Measurements from ENCODE around the gene CAPZB.
A peak's percentile ranks its signal among the peaks of the same experiment; 100 is the strongest.
"Not testable (repeated sequence)": the region's sequence is repeated elsewhere in the genome, so short reads cannot be mapped to it uniquely, and the experiment has no call there.

CAPZB gene

GRCh38 chr1:19497443-19497842 is 12.1 kb upstream of the CAPZB start:
- H3K4me3 ChIP-seq (ENCODE audit: extremely low read depth, insufficient read depth, low read length, poor library complexity, severe bottlenecking); H3K27ac ChIP-seq (ENCODE audit: low read depth, low read length, severe bottlenecking); H3K9me3 ChIP-seq (ENCODE audit: control insufficient read depth, low read length); H3K4me1 ChIP-seq (ENCODE audit: control insufficient read depth, insufficient read depth, low read length, poor library complexity, severe bottlenecking); H3K36me3 ChIP-seq (ENCODE audit: control insufficient read depth, insufficient read depth, low read length): not testable (repeated sequence)
- 84 to 100% methylated on average over 1 to 3 of the region's 4 CpGs for WGBS, 2 experiments (ENCODE audit: insufficient coverage in 2 of 2)

DNA sequence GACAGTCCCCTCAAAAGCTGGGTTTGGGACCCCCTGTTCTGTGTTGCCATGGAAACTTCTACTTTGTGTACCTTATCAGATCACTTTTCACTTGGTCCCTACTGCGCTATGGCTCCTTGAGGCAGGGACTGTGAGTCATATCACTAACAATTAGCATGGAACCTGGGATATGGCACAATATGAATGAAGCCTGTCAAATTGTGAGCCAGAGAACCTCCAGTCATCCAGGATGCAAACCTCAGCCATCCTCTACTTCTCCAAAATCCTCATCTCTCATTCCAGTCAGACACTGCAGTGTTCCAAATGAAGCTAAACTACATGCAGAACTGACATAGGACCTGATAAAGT is 11.2 kb upstream of the CAPZB start:
- Histone ChIP-seq H3K4me3 (ENCODE audit: extremely low read depth, insufficient read depth, low read length, poor library complexity, severe bottlenecking) (no peak overlapping the region), H3K9me3 (ENCODE audit: control insufficient read depth, low read length) (no peaks in the 10 kb centered on the region), H3K4me1 (ENCODE audit: control insufficient read depth, insufficient read depth, low read length, poor library complexity, severe bottlenecking) (no peaks in the 10 kb centered on the region), H3K36me3 (ENCODE audit: control insufficient read depth, insufficient read depth, low read length) (no peaks in the 10 kb centered on the region), H3K27ac (ENCODE audit: low read depth, low read length, severe bottlenecking) (no peak overlapping the region)
- 100% methylated on average over 1 of the region's 1 CpG for WGBS, 2 experiments (ENCODE audit: insufficient coverage in 2 of 2)

- 39 to 40% methylated on average over 1 to 2 of the region's 3 CpGs for WGBS, 2 experiments (ENCODE audit: insufficient coverage in 2 of 2)
- H3K36me3 ChIP-seq (ENCODE audit: control insufficient read depth, insufficient read depth, low read length) = no peaks in the 10 kb centered on the region
- no peaks in the 10 kb centered on the region for H3K4me1 ChIP-seq (ENCODE audit: control insufficient read depth, insufficient read depth, low read length, poor library complexity, severe bottlenecking)
- H3K4me3 ChIP-seq (ENCODE audit: extremely low read depth, insufficient read depth, low read length, poor library complexity, severe bottlenecking) = no peak overlapping the region
- H3K27ac ChIP-seq (ENCODE audit: low read depth, low read length, severe bottlenecking) = no peak overlapping the region
- H3K9me3 ChIP-seq (ENCODE audit: control insufficient read depth, low read length) = no peaks in the 10 kb centered on the region
These were observed 10.6 kb upstream of the CAPZB start for GRCh38 chr1:19495799-19496526.

GRCh38 chr1:19495000-19495656 is 9.8 kb upstream of the CAPZB start:
- H3K36me3 ChIP-seq (ENCODE audit: control insufficient read depth, insufficient read depth, low read length) = no peaks in the 10 kb centered on the region
- H3K4me3 ChIP-seq (ENCODE audit: extremely low read depth, insufficient read depth, low read length, poor library complexity, severe bottlenecking) = no peak overlapping the region
- no peaks in the 10 kb centered on the region for H3K9me3 ChIP-seq (ENCODE audit: control insufficient read depth, low read length)
- H3K27ac ChIP-seq (ENCODE audit: low read depth, low read length, severe bottlenecking) = no peak overlapping the region
- 89 to 93% methylated on average over 8 to 9 of the region's 11 CpGs for WGBS, 2 experiments (ENCODE audit: insufficient coverage in 2 of 2)
- no peaks in the 10 kb centered on the region for H3K4me1 ChIP-seq (ENCODE audit: control insufficient read depth, insufficient read depth, low read length, poor library complexity, severe bottlenecking)

DNA sequence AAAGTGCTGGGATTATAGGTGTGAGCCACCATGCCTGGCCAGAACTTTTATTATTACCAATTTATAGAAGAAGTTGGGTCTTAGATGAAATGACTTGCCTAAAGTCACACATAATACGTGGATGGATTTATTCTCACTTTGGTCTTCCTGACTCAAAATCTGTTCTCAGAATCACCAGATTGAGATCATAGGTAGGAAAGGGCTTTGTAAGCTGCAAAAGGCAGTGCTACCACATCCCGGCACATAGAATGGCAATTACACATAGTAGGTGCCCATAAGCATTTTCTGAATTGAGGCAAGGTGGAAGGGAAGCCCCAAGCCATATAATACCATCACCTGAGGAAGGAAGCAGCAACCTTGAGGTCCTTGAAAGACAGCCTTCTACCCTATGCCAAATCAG is 8.2 kb upstream of the CAPZB start:
- H3K27ac ChIP-seq (ENCODE audit: low read depth, low read length, severe bottlenecking) = no peak overlapping the region
- H3K4me3 ChIP-seq (ENCODE audit: extremely low read depth, insufficient read depth, low read length, poor library complexity, severe bottlenecking) = no peak overlapping the region
- H3K36me3 ChIP-seq (ENCODE audit: control insufficient read depth, insufficient read depth, low read length) = no peaks in the 10 kb centered on the region
- H3K4me1 ChIP-seq (ENCODE audit: control insufficient read depth, insufficient read depth, low read length, poor library complexity, severe bottlenecking) = no peaks in the 10 kb centered on the region
- no peaks in the 10 kb centered on the region for H3K9me3 ChIP-seq (ENCODE audit: control insufficient read depth, low read length)
- WGBS, 2 experiments (ENCODE audit: insufficient coverage in 2 of 2) = 80% methylated on average over 1 of the region's 2 CpGs; no CpG with 5 or more reads in 1 of the 2 experiments

GRCh38 chr1:19489996-19490395 is 4.7 kb upstream of the CAPZB start:
- H3K27ac ChIP-seq (ENCODE audit: low read depth, low read length, severe bottlenecking) = no peak overlapping the region
- 94 to 100% methylated on average over 2 of the region's 2 CpGs for WGBS, 2 experiments (ENCODE audit: insufficient coverage in 2 of 2)
- no peaks in the 10 kb centered on the region for H3K36me3 ChIP-seq (ENCODE audit: control insufficient read depth, insufficient read depth, low read length)
- H3K4me3 ChIP-seq (ENCODE audit: extremely low read depth, insufficient read depth, low read length, poor library complexity, severe bottlenecking) = no peak overlapping the region
- H3K4me1 ChIP-seq (ENCODE audit: control insufficient read depth, insufficient read depth, low read length, poor library complexity, severe bottlenecking) = peaks cover 4% of the 10 kb centered on the region
- H3K9me3 ChIP-seq (ENCODE audit: control insufficient read depth, low read length) = no peaks in the 10 kb centered on the region

DNA sequence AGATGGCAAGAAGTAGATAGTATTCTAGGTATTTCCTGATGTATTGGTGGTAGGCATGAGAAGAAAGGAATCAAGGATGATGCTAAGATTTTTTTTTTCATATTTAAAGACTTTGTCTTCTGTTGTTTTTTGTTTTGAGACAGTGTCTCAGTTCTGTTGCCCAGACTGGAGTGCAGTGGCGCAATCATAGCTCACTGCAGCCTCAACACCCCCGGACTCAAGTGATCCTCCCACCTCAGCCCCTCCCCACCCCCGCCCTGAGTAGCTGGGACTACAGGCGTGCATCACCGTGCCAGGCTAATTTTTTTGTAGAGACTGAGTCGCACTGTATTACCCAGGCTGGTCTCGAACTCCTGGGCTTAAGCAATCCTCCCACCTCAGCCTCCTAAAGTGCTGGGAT is 2.8 kb upstream of the CAPZB start:
- WGBS, 2 experiments (ENCODE audit: insufficient coverage in 2 of 2) = 90 to 94% methylated on average over 3 to 7 of the region's 7 CpGs
- Histone ChIP-seq H3K4me1 (ENCODE audit: control insufficient read depth, insufficient read depth, low read length, poor library complexity, severe bottlenecking) (peaks cover 13% of the 10 kb centered on the region), H3K36me3 (ENCODE audit: control insufficient read depth, insufficient read depth, low read length) (peaks cover 11% of the 10 kb centered on the region), H3K4me3 (ENCODE audit: extremely low read depth, insufficient read depth, low read length, poor library complexity, severe bottlenecking) (no peak overlapping the region), H3K27ac (ENCODE audit: low read depth, low read length, severe bottlenecking) (no peak overlapping the region), H3K9me3 (ENCODE audit: control insufficient read depth, low read length) (no peaks in the 10 kb centered on the region)

- Histone ChIP-seq H3K4me3 (ENCODE audit: extremely low read depth, insufficient read depth, low read length, poor library complexity, severe bottlenecking) (peak overlapping the region; percentile 93), H3K9me3 (ENCODE audit: control insufficient read depth, low read length) (no peaks in the 10 kb centered on the region), H3K27ac (ENCODE audit: low read depth, low read length, severe bottlenecking) (peak overlapping the region; percentile 83), H3K4me1 (ENCODE audit: control insufficient read depth, insufficient read depth, low read length, poor library complexity, severe bottlenecking) (peaks cover 37% of the 10 kb centered on the region), H3K36me3 (ENCODE audit: control insufficient read depth, insufficient read depth, low read length) (peaks cover 39% of the 10 kb centered on the region)
- 1 to 3% methylated on average over 5 to 23 of the region's 29 CpGs for WGBS, 2 experiments (ENCODE audit: insufficient coverage in 2 of 2)
These were observed 459 bp downstream of the CAPZB start for GRCh38 chr1:19484798-19485361.

GRCh38 chr1:19484338-19484797 is 971 bp downstream of the CAPZB start:
- H3K4me1 ChIP-seq (ENCODE audit: control insufficient read depth, insufficient read depth, low read length, poor library complexity, severe bottlenecking) = peaks cover 38% of the 10 kb centered on the region
- peak overlapping the region; percentile 93 for H3K4me3 ChIP-seq (ENCODE audit: extremely low read depth, insufficient read depth, low read length, poor library complexity, severe bottlenecking)
- peaks cover 40% of the 10 kb centered on the region for H3K36me3 ChIP-seq (ENCODE audit: control insufficient read depth, insufficient read depth, low read length)
- 6% methylated on average over 13 to 32 of the region's 32 CpGs for WGBS, 2 experiments (ENCODE audit: insufficient coverage in 2 of 2)
- peak overlapping the region; percentile 83 for H3K27ac ChIP-seq (ENCODE audit: low read depth, low read length, severe bottlenecking)
- H3K9me3 ChIP-seq (ENCODE audit: control insufficient read depth, low read length) = no peaks in the 10 kb centered on the region

DNA sequence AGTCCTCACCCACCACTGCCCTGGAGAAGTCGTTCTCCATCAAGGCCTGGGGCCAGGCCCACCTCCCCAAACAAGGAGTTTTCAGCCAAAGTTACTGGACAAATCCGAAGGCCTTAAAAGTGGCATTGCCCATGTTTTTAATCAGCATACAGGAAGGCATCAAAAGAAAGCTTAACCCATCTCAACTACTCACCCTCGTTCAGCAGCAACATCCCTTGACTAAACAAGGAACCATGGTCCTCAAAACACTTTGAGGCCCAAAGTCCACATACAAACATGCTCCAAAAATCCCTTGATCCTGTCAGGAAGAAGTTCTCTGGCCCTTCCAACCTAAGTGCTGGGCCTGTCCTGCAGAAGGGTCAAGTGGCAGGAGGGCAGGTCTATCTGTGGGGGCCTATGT is 1.6 kb downstream of the CAPZB start:
- H3K27ac ChIP-seq (ENCODE audit: low read depth, low read length, severe bottlenecking) = no peak overlapping the region
- no peaks in the 10 kb centered on the region for H3K9me3 ChIP-seq (ENCODE audit: control insufficient read depth, low read length)
- 72% methylated on average over 3 of the region's 3 CpGs; no CpG with 5 or more reads in 1 of the 2 experiments for WGBS, 2 experiments (ENCODE audit: insufficient coverage in 2 of 2)
- peaks cover 38% of the 10 kb centered on the region for H3K4me1 ChIP-seq (ENCODE audit: control insufficient read depth, insufficient read depth, low read length, poor library complexity, severe bottlenecking)
- H3K36me3 ChIP-seq (ENCODE audit: control insufficient read depth, insufficient read depth, low read length) = peaks cover 42% of the 10 kb centered on the region
- peak overlapping the region; percentile 93 for H3K4me3 ChIP-seq (ENCODE audit: extremely low read depth, insufficient read depth, low read length, poor library complexity, severe bottlenecking)

- 85 to 93% methylated on average over 3 of the region's 3 CpGs for WGBS, 2 experiments (ENCODE audit: insufficient coverage in 2 of 2)
- H3K4me3 ChIP-seq (ENCODE audit: extremely low read depth, insufficient read depth, low read length, poor library complexity, severe bottlenecking) = peak overlapping the region; percentile 93
- H3K4me1 ChIP-seq (ENCODE audit: control insufficient read depth, insufficient read depth, low read length, poor library complexity, severe bottlenecking) = peaks cover 38% of the 10 kb centered on the region
- H3K9me3 ChIP-seq (ENCODE audit: control insufficient read depth, low read length) = no peaks in the 10 kb centered on the region
- H3K36me3 ChIP-seq (ENCODE audit: control insufficient read depth, insufficient read depth, low read length) = peaks cover 46% of the 10 kb centered on the region
- H3K27ac ChIP-seq (ENCODE audit: low read depth, low read length, severe bottlenecking) = no peak overlapping the region
These were observed 2.1 kb downstream of the CAPZB start for GRCh38 chr1:19483261-19483660.

Data from mesodermal cell (in vitro differentiated cells).